Mesenteric fat pad (tissue), 1 donor: Measurements from ENCODE around the gene ANKRD36. TPM values are rescaled to one million over a fixed set of nuclear protein-coding genes. Genes with fewer than 3 reads are reported as not detected.
"Not testable (repeated sequence)": the region's sequence is repeated elsewhere in the genome, so short reads cannot be mapped to it uniquely, and the experiment has no call there.

Experiments
- DNase-seq: peaks from one replicate; pipeline ENCODE4 v3.0.0-alpha.2; 2020; ENCODE audit warnings: low spot score
- total RNA-seq: library from RNA; stranded (reverse); fragmentation: NEBNext Ultra II Directional; extraction: Animal tissue kit (Norgen Biotek cat#: 25700); gene quantifications from one replicate; pipeline ENCODE4 v1.2.1, GENCODE V29; 2021
- donor health status: DM: yes; HTN: yes; CAD: no.

The ANKRD36 gene
- total RNA-seq, 1 donor from 2014 or later, result 18.2 TPM

DNA sequence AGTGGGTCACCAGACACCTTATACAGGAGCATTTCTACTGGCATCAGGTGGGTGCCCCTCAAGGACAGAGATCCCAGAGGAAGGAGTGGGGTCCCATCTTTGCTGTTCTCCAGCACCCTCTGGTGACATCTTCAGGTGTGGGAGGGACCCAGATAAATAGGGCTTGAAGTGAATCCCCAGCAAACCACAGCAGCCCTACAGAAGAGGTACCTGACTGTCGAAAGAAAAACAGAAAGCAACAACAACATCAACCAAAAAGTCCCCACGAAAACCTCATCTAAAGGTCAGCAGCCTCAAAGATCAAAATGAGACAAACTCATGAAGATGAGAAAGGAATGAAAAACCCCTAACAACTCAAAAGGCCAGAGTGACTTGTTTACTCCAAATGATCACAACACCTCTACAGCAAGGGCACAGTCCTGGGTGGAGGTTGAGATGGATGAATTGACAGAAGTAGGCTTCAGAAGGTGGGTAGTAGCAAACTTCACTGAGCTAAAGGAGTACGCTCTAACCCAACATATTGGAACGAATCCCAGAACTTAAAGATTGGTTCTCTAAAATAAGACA, 163.4 kb downstream of the ANKRD36 start:
- DNase-seq, result not testable (repeated sequence)

DNA sequence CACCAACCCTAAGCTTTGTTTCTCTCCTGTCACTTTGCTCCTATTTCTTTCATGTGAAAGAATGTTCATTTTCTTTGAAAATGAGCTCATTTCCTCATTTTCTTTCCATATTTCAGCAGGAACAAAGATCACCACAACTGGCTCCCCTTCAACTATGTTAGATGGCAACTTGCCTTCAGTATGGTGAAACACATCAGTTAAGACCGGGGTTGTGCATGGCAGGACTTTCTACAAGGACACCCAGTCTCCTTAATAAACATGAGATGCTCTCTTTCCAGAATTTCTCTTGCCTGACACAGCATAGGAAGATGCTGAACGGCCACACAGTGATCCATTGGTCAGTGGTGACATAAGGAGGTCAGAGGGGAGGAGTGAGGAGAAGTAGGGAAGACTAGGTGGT, 172.2 kb downstream of the ANKRD36 start:
- not testable (repeated sequence) for DNase-seq

DNA sequence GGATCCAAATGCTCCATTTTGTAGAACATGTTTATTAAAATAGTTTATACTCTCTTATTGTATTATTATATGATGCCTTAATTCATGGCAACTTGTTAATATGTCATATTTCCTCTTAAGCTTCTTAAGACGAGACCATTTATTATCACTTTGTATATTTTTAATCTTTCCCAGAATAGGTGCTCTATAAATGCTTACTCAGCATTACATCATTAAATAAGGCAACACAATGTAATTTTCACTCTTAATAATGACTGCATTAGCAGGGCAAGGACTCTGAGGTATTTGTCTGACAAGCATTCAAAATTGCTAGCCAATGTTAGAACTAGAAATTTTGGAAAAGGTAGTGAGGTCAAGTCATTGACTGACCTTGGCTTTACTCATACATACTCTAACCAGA, 180.7 kb downstream of the ANKRD36 start:
- DNase-seq, result not testable (repeated sequence)

Other genes starting within 250 kb of the ANKRD36 start
- 25.9 TPM for gene SEMA4C, start 243.1 kb upstream of the ANKRD36 start, total RNA-seq
- not detected for gene FAM178B, start 126.6 kb upstream of the ANKRD36 start, total RNA-seq
- gene FAHD2B, start 18.3 kb upstream of the ANKRD36 start, total RNA-seq, result 6.9 TPM